Tibial nerve (tissue), 3 donors: ENCODE measurements around the gene GPHN.

ENCODE experiments used
- CTCF ChIP-seq, 5 experiments: fragments of 200-600 bp in 3 of 5; fragments of 450-650 bp in 2 of 5; sonication (generic) in 3 of 5; IDR thresholded peaks; one replicate each; pipeline ENCODE4 v1.5.1; 2016 to 2019; ENCODE audit warnings: antibody characterized with exemption in 5 of 5, mild to moderate bottlenecking in 3 of 5, moderate library complexity in 2 of 5
- POLR2A ChIP-seq, 2 donors: fragments of 450-650 bp; IDR thresholded peaks; one replicate each; pipeline ENCODE4 v1.6.1; 2017; ENCODE audit warnings: antibody characterized with exemption in 2 of 2, mild to moderate bottlenecking in 2 of 2, moderate library complexity in 2 of 2

GRCh38 chr14:66645716-66646115 lies 137.8 kb downstream of the GPHN start:
- TF ChIP-seq CTCF (IDR thresholded peaks at IDR 0.05) = no peak
- no peak for TF ChIP-seq POLR2A (IDR thresholded peaks at IDR 0.05)
